Activated CD8-positive, alpha-beta T cell treated with anti-CD3 and anti-CD28 coated beads, Interleukin-2, amount 10 ng/mL, durations not matched to agents 7 days and 5 days (primary cell): ENCODE data around the gene KCNIP3. TPM values are rescaled to one million over a fixed set of nuclear protein-coding genes. Genes with fewer than 3 reads are reported as not detected.
"Not testable (repeated sequence)": the region's sequence is repeated elsewhere in the genome, so short reads cannot be mapped to it uniquely, and the experiment has no call there.

Source experiments
- ATAC-seq: fragments of 150-1000 bp; cut with Tn5 transposase; one replicate; pipeline ENCODE4 v1.10.0; 2021; ENCODE audit warnings: moderate library complexity
- CTCF ChIA-PET: fragments of 350-600 bp; sonication (Branson Sonifier 250); formaldehyde crosslinking; loops from one replicate; lab custom pipeline; 2021; ENCODE audit warnings: antibody characterized with exemption; lab: Charles Lee
- POLR2A ChIA-PET: fragments of 350-600 bp; sonication (Branson Sonifier 250); formaldehyde crosslinking; loops from one replicate; lab custom pipeline; 2021; ENCODE audit warnings: antibody characterized with exemption; lab: Charles Lee
- DNase-seq: peaks from one replicate; pipeline ENCODE4 v3.0.0-alpha.2; 2020
- H3K27ac Mint-ChIP-seq: one replicate; pipeline ENCODE4 v1.8.0; 2021; ENCODE audit warnings: mild to moderate bottlenecking, mixed read lengths
- H3K27me3 Mint-ChIP-seq: one replicate; pipeline ENCODE4 v1.8.0; 2021; ENCODE audit warnings: low read depth, mixed read lengths
- H3K36me3 Mint-ChIP-seq: one replicate; pipeline ENCODE4 v1.8.0; 2021; ENCODE audit warnings: low read depth, mixed read lengths
- H3K4me1 Mint-ChIP-seq: one replicate; pipeline ENCODE4 v1.8.0; 2021; ENCODE audit warnings: low read depth, mixed read lengths
- H3K4me3 Mint-ChIP-seq: one replicate; pipeline ENCODE4 v1.8.0; 2021; ENCODE audit warnings: mild to moderate bottlenecking, mixed read lengths
- H3K9me3 Mint-ChIP-seq: one replicate; pipeline ENCODE4 v1.8.0; 2022; ENCODE audit warnings: mixed read lengths; ENCODE audit not compliant: insufficient read depth
- total RNA-seq, 2 experiments: library from RNA; stranded (reverse); gene quantifications; one replicate each; pipeline ENCODE4 v1.2.3, GENCODE V29; 2021

The KCNIP3 gene
- total RNA-seq, 2 experiments from 2014 or later = not detected

DNA sequence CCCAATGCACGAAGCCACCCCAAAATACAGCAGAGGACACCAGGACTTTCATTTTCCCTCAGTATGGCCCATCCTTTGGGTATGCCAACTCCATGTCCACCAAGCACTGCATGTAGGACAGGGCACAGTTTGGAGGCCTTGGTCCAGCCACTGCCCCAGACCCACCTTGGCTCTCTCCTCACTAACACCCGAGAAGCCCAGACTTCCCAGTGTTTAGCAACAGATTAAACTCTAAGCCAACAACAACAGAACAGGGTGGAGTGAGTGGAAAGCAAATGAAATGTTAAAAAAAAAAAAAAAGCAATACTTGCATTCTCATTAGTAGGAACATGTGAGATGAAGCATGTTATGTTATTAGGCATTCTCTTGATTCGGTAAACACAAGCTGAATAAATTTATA, 118.0 kb downstream of the KCNIP3 start:
- CTCF ChIA-PET, DNase-seq, POLR2A ChIA-PET, H3K27ac Mint-ChIP-seq, H3K4me3 Mint-ChIP-seq, H3K4me1 Mint-ChIP-seq, H3K27me3 Mint-ChIP-seq, ATAC-seq, H3K36me3 Mint-ChIP-seq, H3K9me3 Mint-ChIP-seq: not testable (repeated sequence)

DNA sequence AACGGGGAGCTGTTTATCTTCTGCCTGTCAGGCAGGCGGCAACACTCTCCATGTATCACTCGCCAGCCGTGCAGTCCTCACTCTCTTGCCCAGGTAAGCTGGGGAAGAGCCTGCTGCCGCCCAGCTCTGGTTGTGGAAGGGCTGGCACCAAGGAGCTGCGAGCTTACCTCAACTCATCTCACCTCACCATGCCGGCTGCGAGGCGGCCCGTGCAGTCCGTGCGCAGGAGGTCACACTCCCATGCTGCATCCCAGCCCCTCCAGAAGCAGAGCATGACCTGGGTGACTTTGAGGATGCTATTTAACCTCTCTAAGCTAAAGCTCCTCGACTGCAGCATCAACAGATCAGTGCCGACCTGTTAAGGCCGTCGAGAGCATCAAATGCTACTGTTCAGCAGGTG, 118.4 kb downstream of the KCNIP3 start:
- DNase-seq, H3K9me3 Mint-ChIP-seq, H3K36me3 Mint-ChIP-seq, H3K27ac Mint-ChIP-seq, ATAC-seq, POLR2A ChIA-PET, H3K27me3 Mint-ChIP-seq, H3K4me3 Mint-ChIP-seq, CTCF ChIA-PET, H3K4me1 Mint-ChIP-seq: not testable (repeated sequence)

DNA sequence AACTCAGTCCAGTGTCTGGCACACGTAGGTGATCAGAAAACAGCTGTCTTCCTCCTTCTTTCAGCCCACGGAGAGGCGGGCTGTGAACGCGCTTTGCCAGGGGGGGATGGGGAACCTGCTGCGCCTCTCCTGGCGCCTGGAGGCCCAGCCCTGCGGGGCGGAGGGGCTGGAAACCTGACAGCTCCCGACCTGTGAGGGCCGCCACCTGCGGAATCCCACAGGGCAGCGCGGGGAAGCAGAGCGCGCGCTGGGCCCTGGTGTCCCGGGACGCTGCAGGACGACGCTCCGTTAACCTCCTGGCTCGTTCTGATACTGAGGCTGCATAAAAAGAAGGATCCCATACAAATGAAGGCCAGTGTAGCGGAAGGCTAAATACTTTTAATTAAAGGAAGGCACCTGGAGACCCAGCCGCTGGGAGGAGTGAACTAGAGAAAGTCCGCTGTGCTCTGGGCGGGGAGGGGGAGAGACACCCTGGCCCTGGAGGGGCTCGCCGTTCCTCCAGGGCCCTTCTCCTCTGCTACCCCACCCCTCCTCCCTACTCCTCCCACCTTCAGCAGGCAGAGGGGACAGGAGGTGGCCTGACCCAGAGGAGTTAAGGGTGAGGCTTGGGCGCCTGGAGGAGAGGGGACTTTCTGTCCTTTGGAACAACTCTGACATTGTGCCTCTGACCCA, 130.2 kb downstream of the KCNIP3 start:
- H3K27ac Mint-ChIP-seq, CTCF ChIA-PET, H3K27me3 Mint-ChIP-seq, H3K36me3 Mint-ChIP-seq, POLR2A ChIA-PET, ATAC-seq, DNase-seq, H3K9me3 Mint-ChIP-seq, H3K4me1 Mint-ChIP-seq, H3K4me3 Mint-ChIP-seq: not testable (repeated sequence)

DNA sequence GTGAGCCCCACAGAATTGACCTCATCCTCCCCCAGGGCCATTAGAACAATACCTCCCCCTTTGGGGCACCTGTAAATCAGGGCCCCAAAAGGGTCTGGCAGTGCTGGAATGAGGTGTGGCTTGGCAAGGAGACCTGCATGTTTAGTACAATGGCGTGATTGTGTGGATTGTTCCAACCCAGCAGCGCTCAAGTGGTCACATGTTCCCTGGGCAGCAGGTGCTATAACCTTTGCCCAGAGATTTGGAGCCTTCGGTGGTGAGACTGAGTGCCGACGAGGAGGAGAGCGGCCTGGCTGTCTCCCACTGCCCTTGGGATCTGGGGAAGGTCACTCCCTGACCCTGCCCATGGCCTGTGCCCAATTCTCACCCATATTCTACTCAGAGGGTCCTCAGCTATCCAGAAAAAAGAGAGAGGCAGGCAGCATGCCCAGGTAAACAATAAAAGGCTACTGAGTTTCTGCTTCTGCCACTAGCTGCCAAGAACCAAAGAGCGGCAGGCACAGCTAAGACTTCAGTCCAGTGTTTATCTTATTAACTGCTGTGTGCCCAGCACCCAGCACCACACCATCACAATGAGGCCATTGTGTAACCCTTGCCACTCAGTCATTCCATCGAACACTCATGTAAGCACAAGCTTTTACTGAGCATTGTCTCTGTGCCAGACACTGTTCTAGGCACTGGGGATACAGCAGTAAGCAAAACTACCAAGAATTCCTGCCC, 132.8 kb downstream of the KCNIP3 start:
- CTCF ChIA-PET, ATAC-seq, H3K36me3 Mint-ChIP-seq, H3K4me1 Mint-ChIP-seq, H3K4me3 Mint-ChIP-seq, POLR2A ChIA-PET, H3K27me3 Mint-ChIP-seq, H3K27ac Mint-ChIP-seq, DNase-seq, H3K9me3 Mint-ChIP-seq: not testable (repeated sequence)

DNA sequence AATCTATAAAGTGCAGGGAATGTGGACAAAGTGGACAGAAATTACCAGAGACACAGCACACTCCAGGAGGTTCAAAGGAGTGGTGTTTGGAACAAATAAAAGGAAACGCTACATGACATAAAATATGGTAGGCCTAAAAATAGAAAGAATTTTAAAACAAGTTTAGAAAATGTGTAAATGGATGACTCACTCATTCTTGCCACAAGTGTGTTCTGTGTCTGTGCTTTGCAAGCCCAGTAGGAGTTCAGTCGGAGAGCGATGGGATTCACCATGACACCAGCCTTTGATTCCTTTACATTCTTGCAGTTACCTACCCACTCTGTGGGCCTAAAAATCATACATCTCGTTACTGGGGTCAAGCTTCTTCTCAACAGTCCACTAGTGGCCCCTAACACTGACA, 136.2 kb downstream of the KCNIP3 start:
- ATAC-seq, H3K27ac Mint-ChIP-seq, H3K9me3 Mint-ChIP-seq, CTCF ChIA-PET, DNase-seq, H3K36me3 Mint-ChIP-seq, H3K27me3 Mint-ChIP-seq, POLR2A ChIA-PET, H3K4me3 Mint-ChIP-seq, H3K4me1 Mint-ChIP-seq: not testable (repeated sequence)

DNA sequence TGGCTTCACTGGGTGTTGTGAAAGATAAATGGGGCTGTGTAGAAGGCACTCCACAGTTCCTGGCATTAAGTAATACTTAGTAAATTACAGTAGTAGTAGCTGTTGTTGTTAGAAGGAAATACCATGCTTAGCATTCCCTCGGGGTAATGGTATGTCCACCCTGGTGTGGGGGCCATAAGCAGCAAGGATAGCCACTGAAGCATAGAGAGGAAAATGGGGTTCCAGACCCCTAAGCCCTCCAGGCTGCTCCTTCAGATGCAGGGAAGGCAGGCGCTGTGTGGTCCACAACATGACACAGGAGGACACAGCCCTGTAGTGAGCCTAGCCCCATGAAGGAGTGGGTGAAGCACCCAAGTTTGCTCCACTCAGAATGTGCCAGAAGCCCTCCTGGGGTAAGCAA, 136.8 kb downstream of the KCNIP3 start:
- H3K27me3 Mint-ChIP-seq, H3K9me3 Mint-ChIP-seq, ATAC-seq, H3K4me3 Mint-ChIP-seq, POLR2A ChIA-PET, DNase-seq, H3K27ac Mint-ChIP-seq, CTCF ChIA-PET, H3K36me3 Mint-ChIP-seq, H3K4me1 Mint-ChIP-seq: not testable (repeated sequence)

DNA sequence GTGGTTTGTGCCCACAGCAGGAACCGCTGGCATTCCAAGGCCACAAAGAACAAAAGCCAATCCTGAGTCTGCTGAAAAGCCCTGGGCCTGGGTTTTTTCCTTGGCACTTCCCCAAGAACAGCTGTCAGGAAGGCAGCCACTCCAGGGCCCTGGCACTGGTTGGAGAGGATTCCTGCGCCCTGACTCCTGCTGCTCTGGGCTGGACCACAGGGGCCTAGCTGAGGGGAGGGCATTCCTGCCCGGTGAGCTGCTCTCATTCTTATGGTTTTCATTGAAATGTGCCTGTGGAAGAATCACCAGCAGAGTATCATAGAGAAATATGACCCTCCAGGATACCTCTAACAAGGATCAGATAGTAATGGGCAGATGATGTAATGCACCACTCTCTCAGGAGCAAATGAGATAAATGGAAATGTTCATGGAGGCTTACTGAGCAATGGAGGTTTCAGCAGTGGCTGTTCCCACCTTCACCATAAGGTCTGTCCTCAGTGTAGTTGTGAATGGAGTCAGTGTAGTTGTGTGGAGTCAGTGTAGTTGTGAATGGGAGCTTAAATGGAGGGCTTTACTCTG, 137.4 kb downstream of the KCNIP3 start:
- DNase-seq, H3K27me3 Mint-ChIP-seq, H3K9me3 Mint-ChIP-seq, H3K4me1 Mint-ChIP-seq, CTCF ChIA-PET, H3K36me3 Mint-ChIP-seq, ATAC-seq, H3K4me3 Mint-ChIP-seq, H3K27ac Mint-ChIP-seq, POLR2A ChIA-PET: not testable (repeated sequence)

DNA sequence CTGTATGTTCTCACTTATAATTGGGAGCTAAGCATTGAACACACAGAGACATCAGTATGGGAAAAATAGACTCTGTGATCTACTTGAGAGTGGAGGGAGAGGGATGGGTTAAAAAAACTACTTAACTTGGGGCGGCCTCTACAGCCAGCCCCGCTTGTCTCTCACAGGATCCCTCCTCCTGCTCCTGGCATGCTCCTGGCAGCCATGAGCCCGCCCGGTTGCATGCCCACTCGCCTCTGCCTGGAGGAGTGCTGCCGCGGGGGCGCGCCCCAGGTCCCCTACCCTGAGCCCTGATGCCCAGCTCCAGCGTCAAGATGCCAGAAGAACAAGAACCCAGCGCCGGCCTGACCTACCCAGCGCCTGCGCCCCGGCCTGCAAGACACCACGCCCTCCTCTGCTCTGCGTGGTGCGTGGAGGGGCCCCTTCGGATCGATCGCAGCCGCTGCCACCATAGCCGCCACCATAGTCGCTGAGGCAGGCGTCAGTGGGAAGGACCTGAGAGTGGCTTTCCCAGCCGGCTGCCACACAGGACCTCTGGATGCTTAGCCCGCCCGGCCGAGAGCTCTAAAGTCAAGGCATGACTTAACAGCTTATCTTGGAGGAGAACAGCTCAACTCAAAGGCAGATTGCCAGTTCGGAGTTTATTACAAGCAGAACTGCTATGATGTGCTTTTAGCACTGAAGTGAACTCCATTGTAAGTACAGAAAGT, 138.2 kb downstream of the KCNIP3 start:
- CTCF ChIA-PET, H3K4me3 Mint-ChIP-seq, H3K9me3 Mint-ChIP-seq, H3K4me1 Mint-ChIP-seq, ATAC-seq, H3K36me3 Mint-ChIP-seq, DNase-seq, H3K27me3 Mint-ChIP-seq, POLR2A ChIA-PET, H3K27ac Mint-ChIP-seq: not testable (repeated sequence)

Other genes starting within 250 kb of the KCNIP3 start
- 10 to 100 TPM; 79.8 to 83.3 TPM for gene MRPS5, start 175.5 kb upstream of the KCNIP3 start, total RNA-seq
- 10 to 100 TPM; 16.3 to 17.4 TPM for gene ZNF514, start 137.5 kb upstream of the KCNIP3 start, total RNA-seq
- 1 to 10 TPM; 4.5 to 5.0 TPM for gene ZNF2, start 131.5 kb upstream of the KCNIP3 start, total RNA-seq
- 1 to 10 TPM; 3.8 to 3.9 TPM for gene ZNF892, start 89.8 kb upstream of the KCNIP3 start, total RNA-seq
- under 1 TPM; 0.34 to 0.47 TPM for gene PROM2, start 22.9 kb upstream of the KCNIP3 start, total RNA-seq
- 10 to 100 TPM; 29.2 to 30.5 TPM for gene FAHD2A, start 105.4 kb downstream of the KCNIP3 start, total RNA-seq
- gene TRIM43B, start 187.4 kb downstream of the KCNIP3 start, total RNA-seq = not detected